H9 (cell line): ENCODE measurements around the gene SYDE1. TPM values are rescaled to one million over a fixed set of nuclear protein-coding genes. Genes with fewer than 3 reads are reported as not detected.

ENCODE experiments used
- DNase-seq: peaks from one replicate; pipeline ENCODE4 v3.0.0-alpha.2; 2017
- H2AFZ ChIP-seq: one replicate; pipeline ENCODE4 v1.6.1; 2013; ENCODE audit warnings: mild to moderate bottlenecking, low read length, control low read depth, moderate library complexity
- H2AK5ac ChIP-seq: 2 replicates; pipeline ENCODE4 v1.6.1; 2013; ENCODE audit warnings: low read length, control low read depth, mixed read lengths; ENCODE audit not compliant: insufficient read length
- H2BK120ac ChIP-seq: one replicate; pipeline ENCODE4 v1.6.1; 2013; ENCODE audit warnings: low read depth, mild to moderate bottlenecking, low read length, control low read depth, inconsistent platforms; ENCODE audit not compliant: poor library complexity, severe bottlenecking
- H2BK12ac ChIP-seq: 2 replicates; pipeline ENCODE4 v1.6.1; 2013; ENCODE audit warnings: low read length, control low read depth, mixed read lengths, low read depth; ENCODE audit not compliant: insufficient read length
- H2BK15ac ChIP-seq: 2 replicates; pipeline ENCODE4 v1.6.1; 2013; ENCODE audit warnings: low read depth, low read length, control low read depth
- H2BK20ac ChIP-seq: one replicate; pipeline ENCODE4 v1.6.1; 2013; ENCODE audit warnings: low read depth, mild to moderate bottlenecking, low read length, control low read depth, inconsistent platforms; ENCODE audit not compliant: poor library complexity, severe bottlenecking
- H2BK5ac ChIP-seq: 2 replicates; pipeline ENCODE4 v1.6.1; 2013; ENCODE audit warnings: low read length, control low read depth, mixed read lengths; ENCODE audit not compliant: insufficient read length
- H3K14ac ChIP-seq: 2 replicates; pipeline ENCODE4 v1.6.1; 2013; ENCODE audit warnings: low read length, control low read depth; ENCODE audit not compliant: insufficient read depth
- H3K18ac ChIP-seq: 2 replicates; pipeline ENCODE4 v1.6.1; 2013; ENCODE audit warnings: low read depth, mild to moderate bottlenecking, mixed read lengths, low read length, control low read depth; ENCODE audit not compliant: insufficient read length
- H3K23ac ChIP-seq: 2 replicates; pipeline ENCODE4 v1.6.1; 2013; ENCODE audit warnings: low read length, control low read depth, mixed read lengths, low read depth; ENCODE audit not compliant: insufficient read length
- H3K23me2 ChIP-seq: 2 replicates; pipeline ENCODE4 v1.6.1; 2013; ENCODE audit warnings: low read depth, mild to moderate bottlenecking, mixed read lengths, low read length, control low read depth; ENCODE audit not compliant: insufficient read length, poor library complexity, severe bottlenecking
- H3K27ac ChIP-seq: 2 replicates; pipeline ENCODE4 v1.5.1; 2013; ENCODE audit warnings: low read length, control low read depth, mixed read lengths, low read depth; ENCODE audit not compliant: insufficient read length
- H3K27me3 ChIP-seq: 2 replicates; pipeline ENCODE4 v1.6.1; 2013; ENCODE audit warnings: low read length, control low read depth, inconsistent platforms; ENCODE audit not compliant: insufficient read depth
- H3K4ac ChIP-seq: 2 replicates; pipeline ENCODE4 v1.6.1; 2013; ENCODE audit warnings: low read depth, mild to moderate bottlenecking, control low read depth, inconsistent platforms, low read length, moderate library complexity
- H3K4me1 ChIP-seq: 2 replicates; pipeline ENCODE4 v1.6.1; 2013; ENCODE audit warnings: low read length, control low read depth, inconsistent platforms; ENCODE audit not compliant: insufficient read depth
- H3K4me2 ChIP-seq: 2 replicates; pipeline ENCODE4 v1.6.1; 2013; ENCODE audit warnings: low read length, control low read depth, mixed read lengths; ENCODE audit not compliant: insufficient read length, insufficient read depth
- H3K56ac ChIP-seq: 2 replicates; pipeline ENCODE4 v1.6.1; 2013; ENCODE audit warnings: low read depth, mild to moderate bottlenecking, mixed read lengths, low read length, control low read depth; ENCODE audit not compliant: insufficient read length
- H3K79me1 ChIP-seq: 2 replicates; pipeline ENCODE4 v1.6.1; 2013; ENCODE audit warnings: low read depth, mild to moderate bottlenecking, moderate library complexity, low read length, control low read depth, inconsistent platforms; ENCODE audit not compliant: insufficient read depth, poor library complexity, severe bottlenecking
- H3K79me2 ChIP-seq: 2 replicates; pipeline ENCODE4 v1.6.1; 2013; ENCODE audit warnings: low read length, control low read depth, inconsistent platforms; ENCODE audit not compliant: insufficient read depth
- H3K9ac ChIP-seq: 2 replicates; pipeline ENCODE4 v1.6.1; 2013; ENCODE audit warnings: low read length, control low read depth, mixed read lengths; ENCODE audit not compliant: insufficient read length; ENCODE audit errors: extremely low read depth
- H3K9me3 ChIP-seq: one replicate; pipeline ENCODE4 v1.6.1; 2013; ENCODE audit warnings: low read depth, low read length, inconsistent platforms; ENCODE audit not compliant: control insufficient read depth
- H3T11ph ChIP-seq: one replicate; pipeline ENCODE4 v1.6.1; 2013; ENCODE audit warnings: mild to moderate bottlenecking, low read length, control low read depth, inconsistent platforms
- H4K20me1 ChIP-seq: one replicate; pipeline ENCODE4 v1.6.1; 2013; ENCODE audit not compliant: control insufficient read depth, insufficient read length, insufficient read depth
- H4K5ac ChIP-seq: 2 replicates; pipeline ENCODE4 v1.6.1; 2013; ENCODE audit warnings: low read depth, mild to moderate bottlenecking, mixed read lengths, low read length, control low read depth; ENCODE audit not compliant: insufficient read length
- H4K8ac ChIP-seq: replicated peaks from 2 replicates; pipeline ENCODE4 v1.6.1; 2013; ENCODE audit warnings: low read length, control low read depth, mixed read lengths, low read depth; ENCODE audit not compliant: insufficient read length
- H4K91ac ChIP-seq: 2 replicates; pipeline ENCODE4 v1.6.1; 2013; ENCODE audit warnings: low read depth, mild to moderate bottlenecking, moderate library complexity, mixed read lengths, low read length, control low read depth; ENCODE audit not compliant: insufficient read length
- H3K27ac Mint-ChIP-seq, 3 experiments: 2 replicates in 2 of 3; 3 replicates in 1 of 3; pipeline ENCODE4 v1.8.0; 2020 to 2021; ENCODE audit warnings: mixed read lengths in 3 of 3, mild to moderate bottlenecking in 1 of 3, moderate library complexity in 1 of 3
- H3K27me3 Mint-ChIP-seq: 2 replicates; pipeline ENCODE4 v1.8.0; 2021; ENCODE audit warnings: low read depth, mild to moderate bottlenecking, moderate library complexity, mixed read lengths
- H3K36me3 Mint-ChIP-seq, 3 experiments: 2 replicates in 2 of 3; 3 replicates in 1 of 3; pipeline ENCODE4 v1.8.0; 2020 to 2021; ENCODE audit warnings: low read depth in 3 of 3, mixed read lengths in 3 of 3; ENCODE audit not compliant: insufficient read depth in 1 of 3
- H3K4me1 Mint-ChIP-seq, 2 experiments: 2 replicates each; pipeline ENCODE4 v1.8.0; 2020; ENCODE audit warnings: mixed read lengths in 2 of 2
- H3K4me3 Mint-ChIP-seq, 2 experiments: 2 replicates in 1 of 2; 3 replicates in 1 of 2; pipeline ENCODE4 v1.8.0; 2020 to 2021; ENCODE audit warnings: mild to moderate bottlenecking in 2 of 2, mixed read lengths in 2 of 2, moderate library complexity in 1 of 2
- H3K9me3 Mint-ChIP-seq, 2 experiments: 2 replicates in 1 of 2; 3 replicates in 1 of 2; pipeline ENCODE4 v1.8.0; 2020; ENCODE audit warnings: mild to moderate bottlenecking in 2 of 2, mixed read lengths in 2 of 2, moderate library complexity in 1 of 2
- CTCF ChIP-seq: fragments of 200-600 bp; sonication (generic); conservative IDR thresholded peaks from 3 replicates; pipeline ENCODE4 v1.8.0; 2021; ENCODE audit warnings: antibody characterized with exemption, mild to moderate bottlenecking
- WGBS: extraction: QIAGEN DNeasy Blood & Tissue Kit; methylation state at CpG from one replicate; pipeline ENCODE4 v1.1.7; 2013; ENCODE audit warnings: missing lambda C conversion rate, low lambda C conversion rate, mixed read lengths; ENCODE audit not compliant: insufficient read length; ENCODE audit errors: extremely low coverage; 5-methylcytosine and 5-hydroxymethylcytosine counted together
- total RNA-seq: library from RNA; stranded (reverse); gene quantifications from 2 replicates; pipeline ENCODE4 v1.2.1, GENCODE V29; 2021

Gene SYDE1
- total RNA-seq, 1 experiment from 2014 or later, result 21.4 TPM

- Histone ChIP-seq H2BK5ac (no peak overlapping the region), H2AFZ (no peak overlapping the region), H4K5ac (no peak overlapping the region), H3K9me3 (no peaks in the 10 kb centered on the region), H3K27me3 (no peaks in the 10 kb centered on the region), H4K91ac (no peak overlapping the region), H2BK120ac (no peak overlapping the region), H3K23ac (no peak overlapping the region), H2AK5ac (no peak overlapping the region), H2BK20ac (no peak overlapping the region), H3K79me2 (no peaks in the 10 kb centered on the region), H4K8ac (no peak overlapping the region), H2BK12ac (no peak overlapping the region), H3K79me1 (no peaks in the 10 kb centered on the region), H3K4me1 (no peaks in the 10 kb centered on the region; the same call in 1 of the 2 replicates), H3K18ac (no peak overlapping the region), H3K56ac (no peak overlapping the region), H3K9ac (no peak overlapping the region), H3T11ph (no peak overlapping the region), H3K23me2 (peaks cover 10% of the 10 kb centered on the region), H4K20me1 (no peaks in the 10 kb centered on the region), H3K4ac (no peak overlapping the region), H3K27ac (no peak overlapping the region), H3K4me2 (no peak overlapping the region), H2BK15ac (no peak overlapping the region), H3K14ac (no peak overlapping the region)
- WGBS, result no CpG with 5 or more reads among the region's 49 CpGs
- Mint-ChIP-seq H3K4me3 (no peak overlapping the region), H3K36me3 (peaks cover 24 to 49% (median 45%) of the 10 kb centered on the region in 3 experiments), H3K27me3 (peaks cover 1% of the 10 kb centered on the region; the same call in 1 of the 2 replicates), H3K27ac (no peak overlapping the region), H3K4me1 (peaks cover 15 to 17% of the 10 kb centered on the region in 2 experiments), H3K9me3 (peaks cover 0 to 4% of the 10 kb centered on the region in 2 experiments; a peak in 3 of 5 replicates)
- no peak for TF ChIP-seq CTCF
- no peak for DNase-seq
Observed at GRCh38 chr19:15109768-15110417, 2.7 kb downstream of the SYDE1 start.
